HepG2 (cell line): ENCODE measurements around the gene SDR39U1. TPM values are rescaled to one million over a fixed set of nuclear protein-coding genes. Genes with fewer than 3 reads are reported as not detected.

Experiments
- ADNP ChIP-seq: sonication (generic); formaldehyde crosslinking; IDR thresholded peaks from 2 replicates; pipeline ENCODE4 v1.4.0; 2020; ENCODE audit warnings: missing genetic modification reagents
- ARID4A ChIP-seq: sonication (generic); formaldehyde crosslinking; IDR thresholded peaks from 2 replicates; pipeline ENCODE4 v1.5.0; 2020; ENCODE audit warnings: mild to moderate bottlenecking, missing genetic modification reagents, borderline replicate concordance
- BCLAF1 ChIP-seq: fragments of 450-650 bp; IDR thresholded peaks from 2 replicates; pipeline ENCODE4 v1.6.1; 2017; ENCODE audit warnings: mild to moderate bottlenecking
- GZF1 ChIP-seq: sonication (generic); formaldehyde crosslinking; IDR thresholded peaks from 2 replicates; pipeline ENCODE4 v1.5.1; 2020; ENCODE audit warnings: mild to moderate bottlenecking, missing genetic modification reagents
- HNRNPL ChIP-seq: fragments of 200-400 bp; formaldehyde crosslinking; IDR thresholded peaks from 2 replicates; pipeline ENCODE4 v1.6.1; 2017; ENCODE audit warnings: mild to moderate bottlenecking, low read depth, low read length
- HNRNPUL1 ChIP-seq: fragments of 200-400 bp; formaldehyde crosslinking; IDR thresholded peaks from 2 replicates; pipeline ENCODE4 v1.6.1; 2017; ENCODE audit warnings: low read depth, mild to moderate bottlenecking, low read length, moderate library complexity
- HOXA3 ChIP-seq: sonication (generic); formaldehyde crosslinking; IDR thresholded peaks from 2 replicates; pipeline ENCODE4 v1.5.0; 2020; ENCODE audit warnings: missing genetic modification reagents
- IKZF1 ChIP-seq: fragments of 450-650 bp; IDR thresholded peaks from 2 replicates; pipeline ENCODE4 v1.7.1; 2016
- MLLT10 ChIP-seq: sonication (generic); formaldehyde crosslinking; IDR thresholded peaks from 2 replicates; pipeline ENCODE4 v1.4.0; 2020; ENCODE audit warnings: missing genetic modification reagents
- NFE2 ChIP-seq: sonication (generic); formaldehyde crosslinking; IDR thresholded peaks from 2 replicates; pipeline ENCODE4 v1.4.0; 2020; ENCODE audit warnings: missing genetic modification reagents
- NFYB ChIP-seq: sonication (generic); formaldehyde crosslinking; IDR thresholded peaks from 2 replicates; pipeline ENCODE4 v1.4.0; 2020; ENCODE audit warnings: missing genetic modification reagents
- PAX8 ChIP-seq: sonication (generic); formaldehyde crosslinking; IDR thresholded peaks from 2 replicates; pipeline ENCODE4 v1.8.0; 2022; ENCODE audit warnings: mild to moderate bottlenecking, missing genetic modification reagents, borderline replicate concordance
- POLR2G ChIP-seq: fragments of 200-400 bp; formaldehyde crosslinking; IDR thresholded peaks from 2 replicates; pipeline ENCODE4 v1.6.1; 2018; ENCODE audit warnings: mild to moderate bottlenecking, low read depth, low read length, moderate library complexity
- RBM39 ChIP-seq: fragments of 200-400 bp; formaldehyde crosslinking; IDR thresholded peaks from one replicate; pipeline ENCODE4 v1.6.1; 2018; ENCODE audit warnings: antibody characterized with exemption, mild to moderate bottlenecking, low read depth, low read length; ENCODE audit not compliant: poor library complexity, severe bottlenecking
- SOX5 ChIP-seq: IDR thresholded peaks from 2 replicates; pipeline ENCODE4 v1.6.1; 2016; ENCODE audit warnings: borderline replicate concordance
- SYNCRIP ChIP-seq: fragments of 200-400 bp; formaldehyde crosslinking; IDR thresholded peaks from 2 replicates; pipeline ENCODE4 v1.6.1; 2018; ENCODE audit warnings: mild to moderate bottlenecking, low read depth, low read length; ENCODE audit not compliant: insufficient read depth
- U2AF1 ChIP-seq: fragments of 200-400 bp; formaldehyde crosslinking; optimal IDR thresholded peaks from 2 replicates; pipeline ENCODE3; 2017; ENCODE audit warnings: mild to moderate bottlenecking, low read depth, low read length
- ZBTB3 ChIP-seq: sonication (generic); formaldehyde crosslinking; IDR thresholded peaks from 2 replicates; pipeline ENCODE4 v1.4.0; 2020; ENCODE audit warnings: low read depth, mild to moderate bottlenecking, moderate library complexity, missing genetic modification reagents, borderline replicate concordance
- ZNF317 ChIP-seq: sonication (generic); formaldehyde crosslinking; IDR thresholded peaks from 2 replicates; pipeline ENCODE4 v1.5.0; 2020; ENCODE audit warnings: mild to moderate bottlenecking, missing genetic modification reagents
- ZNF792 ChIP-seq: IDR thresholded peaks from 2 replicates; pipeline ENCODE4 v1.6.1; 2016
- ZNF800 ChIP-seq: sonication (generic); formaldehyde crosslinking; IDR thresholded peaks from 2 replicates; pipeline ENCODE4 v1.4.0; 2020; ENCODE audit warnings: missing genetic modification reagents
- polyA plus RNA-seq, 8 experiments: library from polyadenylated mRNA; depleted of rRNA in 3 of 8; stranded (reverse) in 7 of 8; unstranded in 1 of 8; fragments of >200 nt; fragmentation: Illumina TruSeq in 4 of 8; extraction: Trizol in 4 of 8; gene quantifications; 2 replicates each; pipeline versions ENCODE4 v1.2.1 to v1.2.3, GENCODE V29; 2011 to 2016; ENCODE audit warnings: low read depth in 4 of 8, missing spikeins in 1 of 8, mixed read lengths in 1 of 8; ENCODE audit not compliant: insufficient read depth in 1 of 8
- total RNA-seq, 5 experiments: library from RNA; depleted of rRNA; stranded (reverse); fragments of >200 nt; fragmentation: Illumina TruSeq; extraction: Trizol; gene quantifications; 2 replicates each; pipeline ENCODE4 v1.2.3, GENCODE V29; 2016; ENCODE audit warnings: low read depth in 1 of 5

Gene SDR39U1
- total and polyA plus RNA-seq, 2 of the 13 experiments (the other 11 are each of a cell fraction or from before 2014, with no cell fraction given), result 34.4 to 129 TPM

- TF ChIP-seq U2AF1, result peak; percentile 91
- TF ChIP-seq HNRNPUL1, result no peak
- TF ChIP-seq IKZF1, result no peak
- TF ChIP-seq ZNF792, result peak; percentile 93
- TF ChIP-seq ZBTB3, result peak; percentile 29; the same call in 1 of the 2 replicates
- peak; percentile 76; the same call in 1 of the 2 replicates for TF ChIP-seq ZNF317
- no peak for TF ChIP-seq NFE2 (CRISPR knock-in tag)
- peak; percentile 61 for TF ChIP-seq NFYB (CRISPR knock-in tag)
- TF ChIP-seq RBM39, result peak; percentile 98
- peak; percentile 47; the same call in 1 of the 2 replicates for TF ChIP-seq SOX5 (CRISPR knock-in tag)
- peak; percentile 87 for TF ChIP-seq HOXA3 (CRISPR knock-in tag)
- TF ChIP-seq PAX8 (CRISPR knock-in tag), result peak; percentile 52; the same call in 1 of the 2 replicates
- no peak for TF ChIP-seq MLLT10
- 0 out of 2 replicates have a peak, but pooled peaks have one; percentile 31 for TF ChIP-seq HNRNPL
- peak; percentile 100 for TF ChIP-seq POLR2G
- no peak for TF ChIP-seq GZF1
- no peak for TF ChIP-seq BCLAF1
- TF ChIP-seq ADNP (CRISPR knock-in tag), result no peak
- TF ChIP-seq SYNCRIP, result no peak
- peak; percentile 75; the same call in 1 of the 2 replicates for TF ChIP-seq ZNF800 (CRISPR knock-in tag)
- TF ChIP-seq ARID4A (CRISPR knock-in tag), result peak; percentile 75; the same call in 1 of the 2 replicates
Measured at GRCh38 chr14:24429395-24430142, 13.0 kb downstream of the SDR39U1 start, which contains the start of the genes CBLN3 and KHNYN (continued).
